ENCODE results near the gene HOMER2.

The HOMER2 gene

DNA sequence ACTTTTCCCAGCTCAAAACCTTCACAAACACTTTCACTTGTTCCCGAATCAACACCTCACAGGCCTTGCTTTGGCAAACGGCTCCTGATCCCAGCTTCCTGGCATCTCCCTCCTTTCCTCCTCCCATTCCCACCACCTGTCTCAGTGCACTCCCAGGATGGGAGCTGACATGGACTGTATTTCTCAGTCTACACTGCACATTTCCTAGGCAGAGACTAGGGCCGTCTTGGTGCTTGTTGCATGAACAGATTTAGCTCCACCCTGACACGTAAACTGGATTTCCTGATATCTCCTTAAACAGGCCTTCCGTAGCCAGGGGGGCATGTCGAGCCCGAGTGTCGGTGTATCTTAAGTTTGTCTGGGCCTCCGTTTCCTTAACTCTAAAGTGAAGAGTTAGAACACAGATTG is 143.9 kb downstream of the HOMER2 start:
- no peak for TF ChIP-seq GATA3 (IDR thresholded peaks at IDR 0.05; ENCODE audit: low read depth, low read length)
- no peak for TF ChIP-seq GATA2 (IDR thresholded peaks at IDR 0.05; ENCODE audit: low read depth, low read length)

DNA sequence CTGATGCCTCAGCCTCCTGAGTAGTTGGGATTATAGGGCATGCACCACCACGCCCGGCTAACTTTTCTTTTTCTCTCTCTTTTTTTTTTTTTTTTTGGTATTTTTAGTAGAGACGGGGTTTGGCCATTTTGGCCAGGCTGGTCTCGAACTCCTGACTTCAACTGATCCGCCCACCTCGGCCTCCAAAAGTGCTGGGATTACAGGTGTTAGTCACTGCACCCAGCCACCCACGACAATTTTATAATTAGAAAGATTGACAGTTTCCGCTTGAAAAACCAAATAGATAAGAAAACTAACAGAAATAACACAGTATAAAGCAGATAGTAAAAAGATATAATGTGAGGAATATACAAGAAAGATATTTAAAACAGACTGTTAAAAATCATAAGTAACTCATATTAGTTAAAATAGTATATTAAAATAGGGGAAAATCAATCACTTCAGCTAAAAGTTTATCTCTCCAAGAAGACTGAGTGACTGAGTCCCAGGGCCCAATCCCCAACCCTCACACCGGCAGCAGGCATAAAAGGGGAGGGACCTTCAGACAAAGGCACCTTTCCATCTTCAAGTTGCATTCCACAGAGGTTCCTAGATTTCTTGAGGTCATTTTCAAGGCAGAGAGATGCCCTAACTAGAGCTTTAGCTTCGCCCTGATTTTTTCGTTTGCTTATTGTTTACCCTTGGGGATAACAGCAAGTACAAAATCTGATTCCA is 144.4 kb downstream of the HOMER2 start:
- TF ChIP-seq GATA3 (IDR thresholded peaks at IDR 0.05; ENCODE audit: low read depth, low read length) (no peak), GATA2 (IDR thresholded peaks at IDR 0.05; ENCODE audit: low read depth, low read length) (no peak)

DNA sequence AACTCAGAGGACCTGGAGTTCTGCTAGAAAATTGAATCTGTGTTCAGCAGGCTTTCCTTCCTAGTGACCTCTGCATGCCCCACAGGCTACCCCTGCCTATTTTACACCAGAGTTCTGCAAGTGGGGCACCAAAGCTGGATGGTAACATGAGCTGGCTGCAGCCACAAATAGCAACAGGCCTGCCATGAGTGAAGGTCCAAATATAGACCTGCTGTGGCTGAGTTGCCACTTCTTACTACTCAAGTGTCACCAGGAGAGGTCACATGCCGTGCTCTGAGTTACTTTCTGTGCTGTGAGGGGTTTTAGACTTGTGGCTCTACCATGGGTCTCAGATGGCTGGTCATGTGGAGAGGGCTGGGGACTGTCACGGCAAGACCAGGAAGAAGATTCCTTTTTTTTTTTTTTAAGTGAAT is 146.5 kb downstream of the HOMER2 start, which contains the start of gene FSD2:
Gene FSD2, minus strand, starts transcription at position 76 of the 413 bp plus-strand sequence. CDS start 18,679 bp downstream, outside the sequence.
- TF ChIP-seq GATA3 (IDR thresholded peaks at IDR 0.05; ENCODE audit: low read depth, low read length) (no peak), GATA2 (IDR thresholded peaks at IDR 0.05; ENCODE audit: low read depth, low read length) (no peak)

DNA sequence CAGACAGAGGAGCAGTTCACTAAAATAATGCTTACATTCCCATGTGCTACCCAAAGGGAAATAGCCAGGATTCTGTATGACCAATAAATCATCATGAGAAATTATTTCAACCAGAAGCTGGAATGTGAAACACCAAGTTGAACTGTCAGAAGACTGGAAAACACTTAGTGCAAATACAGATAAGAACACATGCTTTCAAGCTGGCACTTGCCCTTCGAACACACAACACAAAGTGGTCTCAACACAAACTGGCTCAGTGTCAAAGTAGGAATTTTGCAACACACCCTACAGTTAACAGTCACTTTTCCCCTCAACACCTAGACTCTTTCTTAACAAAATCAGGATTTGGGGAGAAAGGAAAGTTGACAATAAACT is 148.0 kb downstream of the HOMER2 start:
- no peak for TF ChIP-seq GATA3 (IDR thresholded peaks at IDR 0.05; ENCODE audit: low read depth, low read length)
- TF ChIP-seq GATA2 (IDR thresholded peaks at IDR 0.05; ENCODE audit: low read depth, low read length), result no peak

DNA sequence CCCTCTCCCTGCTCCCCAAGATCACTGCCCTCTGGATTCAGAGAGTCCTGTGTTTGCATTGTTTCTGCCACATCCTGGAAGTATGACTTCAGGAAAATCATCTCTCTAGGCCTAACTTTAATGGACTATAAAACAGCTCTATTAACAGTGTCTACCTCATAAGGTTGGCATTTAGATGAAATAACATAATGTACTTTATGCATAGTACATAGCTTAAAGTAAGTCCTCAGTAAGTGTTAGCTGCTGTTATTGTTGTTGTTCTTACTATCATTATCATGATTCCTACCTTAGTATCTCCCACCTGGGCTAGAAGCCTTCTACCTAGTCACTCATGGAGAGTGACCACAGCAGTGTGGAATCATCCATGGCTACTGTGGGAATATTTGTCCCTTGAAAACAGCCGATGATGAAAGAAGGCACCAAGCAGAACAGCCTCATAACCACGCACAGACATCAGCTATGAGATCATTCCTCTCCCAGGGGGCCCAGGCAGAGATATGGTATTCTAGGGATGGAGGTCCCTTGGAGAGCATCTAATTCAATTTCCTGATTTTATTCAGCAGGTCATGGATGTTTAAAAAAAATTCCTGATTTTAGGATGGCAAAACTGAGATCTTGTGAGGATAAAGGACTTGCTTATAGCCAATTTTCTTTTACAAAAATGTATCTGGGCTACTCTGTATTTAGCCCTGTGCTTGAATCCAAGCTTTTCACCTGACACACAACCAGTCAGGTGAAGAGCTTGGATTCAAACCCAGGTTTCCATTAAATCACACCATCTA is 148.5 kb downstream of the HOMER2 start:
- TF ChIP-seq GATA2 (IDR thresholded peaks at IDR 0.05; ENCODE audit: low read depth, low read length) (no peak), GATA3 (IDR thresholded peaks at IDR 0.05; ENCODE audit: low read depth, low read length) (no peak)

DNA sequence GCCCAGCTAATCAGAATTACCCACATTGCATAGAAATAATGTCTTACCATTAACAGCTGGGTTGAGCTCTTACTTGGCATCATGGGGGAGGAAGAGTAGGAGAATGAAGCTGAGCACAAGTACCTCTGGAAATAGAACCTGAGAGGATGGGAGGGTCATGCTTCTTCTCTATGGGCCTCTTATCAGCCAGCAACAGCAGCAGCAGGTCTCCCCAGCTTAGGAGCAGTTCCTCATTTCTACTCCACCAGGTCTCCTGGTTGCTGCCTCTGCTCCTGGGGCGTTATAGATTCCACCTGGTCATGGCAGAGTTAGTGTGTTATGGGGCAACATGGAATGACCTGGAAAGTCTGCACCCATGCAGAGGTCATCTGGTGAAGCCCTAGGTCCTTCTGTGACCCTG is 150.0 kb downstream of the HOMER2 start:
- TF ChIP-seq GATA2 (IDR thresholded peaks at IDR 0.05; ENCODE audit: low read depth, low read length), result no peak
- TF ChIP-seq GATA3 (IDR thresholded peaks at IDR 0.05; ENCODE audit: low read depth, low read length), result no peak

DNA sequence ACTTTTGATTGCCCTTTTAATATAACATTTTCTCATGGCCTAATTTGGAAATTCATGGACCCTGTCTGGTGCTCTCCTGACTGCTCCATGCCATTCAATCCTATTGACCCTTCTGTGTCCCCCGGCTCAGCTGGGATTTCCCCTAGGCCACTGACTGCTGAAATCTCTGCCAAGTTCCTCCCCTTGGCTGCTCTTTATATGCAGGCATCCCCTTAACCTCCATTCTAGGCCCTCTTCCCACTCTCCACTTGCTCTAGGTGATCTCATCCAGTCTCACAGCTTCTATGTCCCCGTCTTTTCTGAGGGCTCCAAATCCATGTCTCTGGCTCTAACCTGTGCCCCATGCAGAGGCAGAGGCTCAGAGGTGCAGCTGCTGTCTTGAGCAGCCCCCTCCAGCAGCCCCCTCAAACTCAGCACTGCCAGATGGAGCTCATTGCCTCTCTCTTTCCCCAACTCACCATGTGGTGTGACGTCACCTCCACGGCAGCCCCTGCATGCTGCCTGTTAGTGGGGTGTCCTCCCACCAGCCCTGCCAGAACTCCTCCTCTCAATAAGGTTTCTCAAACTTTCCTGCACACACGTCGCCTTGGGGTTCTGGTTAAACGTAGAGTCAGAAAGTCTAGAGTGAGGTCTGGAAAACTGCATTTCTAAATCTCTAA is 153.2 kb downstream of the HOMER2 start:
- TF ChIP-seq GATA3 (IDR thresholded peaks at IDR 0.05; ENCODE audit: low read depth, low read length) (no peak), GATA2 (IDR thresholded peaks at IDR 0.05; ENCODE audit: low read depth, low read length) (no peak)
